Glutamatergic neuron (in vitro differentiated cells): Measurements from ENCODE around the gene FCN2. TPM values are rescaled to one million over a fixed set of nuclear protein-coding genes. Genes with fewer than 3 reads are reported as not detected.

ENCODE experiments used
- DNase-seq: peaks from one replicate; pipeline ENCODE4 v3.0.0; 2022
- H3K27ac Mint-ChIP-seq: one replicate; pipeline ENCODE4 v1.8.0; 2020; ENCODE audit warnings: mild to moderate bottlenecking, mixed read lengths, inconsistent platforms; ENCODE audit not compliant: unreplicated experiment
- H3K27me3 Mint-ChIP-seq: one replicate; pipeline ENCODE4 v1.8.0; 2020; ENCODE audit warnings: mild to moderate bottlenecking, moderate library complexity, mixed read lengths, inconsistent platforms; ENCODE audit not compliant: unreplicated experiment
- H3K36me3 Mint-ChIP-seq: one replicate; pipeline ENCODE4 v1.8.0; 2020; ENCODE audit warnings: mild to moderate bottlenecking, mixed read lengths, inconsistent platforms; ENCODE audit not compliant: unreplicated experiment
- H3K4me1 Mint-ChIP-seq: one replicate; pipeline ENCODE4 v1.8.0; 2020; ENCODE audit warnings: mild to moderate bottlenecking, low read depth, mixed read lengths, inconsistent platforms; ENCODE audit not compliant: unreplicated experiment
- H3K4me3 Mint-ChIP-seq: one replicate; pipeline ENCODE4 v1.8.0; 2020; ENCODE audit warnings: mild to moderate bottlenecking, mixed read lengths, inconsistent platforms; ENCODE audit not compliant: unreplicated experiment
- H3K9me3 Mint-ChIP-seq: one replicate; pipeline ENCODE4 v1.8.0; 2020; ENCODE audit warnings: mild to moderate bottlenecking, moderate library complexity, mixed read lengths, inconsistent platforms; ENCODE audit not compliant: unreplicated experiment
- total RNA-seq: library from RNA; stranded (reverse); fragmentation: NEBNext Ultra II Directional; extraction: Animal tissue kit (Norgen Biotek cat#: 25700); gene quantifications from one replicate; pipeline ENCODE4 v1.2.1, GENCODE V29; 2021; ENCODE audit not compliant: unreplicated experiment
- TF ChIP-seq, protein P1 (sequence below): fragments of 200-600 bp; sonication (generic); IDR thresholded peaks from one replicate; pipeline ENCODE4 v1.5.0; 2021; ENCODE audit not compliant: partially characterized antibody, unreplicated experiment

FCN2 gene
- total RNA-seq, 1 donor from 2014 or later, result not detected

GRCh38 chr9:134895567-134895907 is 14.9 kb downstream of the FCN2 start:
- no peaks in the 10 kb centered on the region for H3K4me1 Mint-ChIP-seq
- no peak for DNase-seq
- no peak overlapping the region for H3K4me3 Mint-ChIP-seq
- TF ChIP-seq, protein P1, sequence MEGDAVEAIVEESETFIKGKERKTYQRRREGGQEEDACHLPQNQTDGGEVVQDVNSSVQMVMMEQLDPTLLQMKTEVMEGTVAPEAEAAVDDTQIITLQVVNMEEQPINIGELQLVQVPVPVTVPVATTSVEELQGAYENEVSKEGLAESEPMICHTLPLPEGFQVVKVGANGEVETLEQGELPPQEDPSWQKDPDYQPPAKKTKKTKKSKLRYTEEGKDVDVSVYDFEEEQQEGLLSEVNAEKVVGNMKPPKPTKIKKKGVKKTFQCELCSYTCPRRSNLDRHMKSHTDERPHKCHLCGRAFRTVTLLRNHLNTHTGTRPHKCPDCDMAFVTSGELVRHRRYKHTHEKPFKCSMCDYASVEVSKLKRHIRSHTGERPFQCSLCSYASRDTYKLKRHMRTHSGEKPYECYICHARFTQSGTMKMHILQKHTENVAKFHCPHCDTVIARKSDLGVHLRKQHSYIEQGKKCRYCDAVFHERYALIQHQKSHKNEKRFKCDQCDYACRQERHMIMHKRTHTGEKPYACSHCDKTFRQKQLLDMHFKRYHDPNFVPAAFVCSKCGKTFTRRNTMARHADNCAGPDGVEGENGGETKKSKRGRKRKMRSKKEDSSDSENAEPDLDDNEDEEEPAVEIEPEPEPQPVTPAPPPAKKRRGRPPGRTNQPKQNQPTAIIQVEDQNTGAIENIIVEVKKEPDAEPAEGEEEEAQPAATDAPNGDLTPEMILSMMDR, result no peak
- H3K27me3 Mint-ChIP-seq, result no peaks in the 10 kb centered on the region
- H3K36me3 Mint-ChIP-seq, result peaks cover 21% of the 10 kb centered on the region
- H3K9me3 Mint-ChIP-seq, result peaks cover 3% of the 10 kb centered on the region
- H3K27ac Mint-ChIP-seq, result no peak overlapping the region

GRCh38 chr9:134895908-134896833 is 15.6 kb downstream of the FCN2 start:
- H3K9me3 Mint-ChIP-seq, result peaks cover 3% of the 10 kb centered on the region
- no peaks in the 10 kb centered on the region for H3K4me1 Mint-ChIP-seq
- H3K36me3 Mint-ChIP-seq, result peaks cover 21% of the 10 kb centered on the region
- DNase-seq, result no peak
- TF ChIP-seq, protein P1, result no peak
- H3K27me3 Mint-ChIP-seq, result no peaks in the 10 kb centered on the region
- no peak overlapping the region for H3K27ac Mint-ChIP-seq
- no peak overlapping the region for H3K4me3 Mint-ChIP-seq

DNA sequence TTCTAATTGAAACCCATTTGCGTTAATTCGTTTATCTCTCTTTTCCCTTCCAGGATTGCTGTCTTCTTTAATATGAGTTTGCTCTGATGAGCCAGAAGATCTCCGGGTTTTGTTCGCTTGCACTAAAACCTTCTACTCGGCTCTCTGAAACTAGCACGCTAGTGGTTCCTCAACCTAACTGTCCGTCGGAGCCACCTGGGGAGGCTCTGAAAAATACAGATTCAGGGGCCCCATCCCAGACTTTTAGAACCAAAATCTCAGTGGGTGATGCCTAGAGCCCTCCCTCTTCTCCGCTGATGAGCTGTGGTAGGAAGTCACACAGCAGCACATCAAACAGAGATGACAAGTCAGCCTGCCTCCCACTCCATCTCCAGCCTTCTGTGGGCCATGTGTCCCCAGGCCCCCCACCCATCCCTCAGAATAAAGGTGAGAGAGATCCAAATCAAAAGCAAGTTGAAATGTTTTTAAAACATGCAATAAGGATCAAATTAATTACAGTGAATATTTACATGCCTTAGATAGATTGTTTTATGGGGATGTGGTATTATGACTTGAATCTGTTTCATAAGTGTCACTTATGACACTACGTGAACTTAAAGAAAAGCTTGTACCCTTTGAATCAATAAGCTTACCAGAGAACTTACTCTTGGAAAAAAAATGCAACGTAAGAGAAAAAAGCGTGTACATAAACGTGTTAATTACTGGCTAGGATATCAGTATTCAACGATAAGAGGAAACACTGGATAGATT is 16.4 kb downstream of the FCN2 start:
- no peak overlapping the region for H3K27ac Mint-ChIP-seq
- TF ChIP-seq, protein P1, result no peak
- H3K4me1 Mint-ChIP-seq, result no peaks in the 10 kb centered on the region
- DNase-seq, result no peak
- peaks cover 21% of the 10 kb centered on the region for H3K36me3 Mint-ChIP-seq
- H3K27me3 Mint-ChIP-seq, result no peaks in the 10 kb centered on the region
- no peak overlapping the region for H3K4me3 Mint-ChIP-seq
- peaks cover 3% of the 10 kb centered on the region for H3K9me3 Mint-ChIP-seq

DNA sequence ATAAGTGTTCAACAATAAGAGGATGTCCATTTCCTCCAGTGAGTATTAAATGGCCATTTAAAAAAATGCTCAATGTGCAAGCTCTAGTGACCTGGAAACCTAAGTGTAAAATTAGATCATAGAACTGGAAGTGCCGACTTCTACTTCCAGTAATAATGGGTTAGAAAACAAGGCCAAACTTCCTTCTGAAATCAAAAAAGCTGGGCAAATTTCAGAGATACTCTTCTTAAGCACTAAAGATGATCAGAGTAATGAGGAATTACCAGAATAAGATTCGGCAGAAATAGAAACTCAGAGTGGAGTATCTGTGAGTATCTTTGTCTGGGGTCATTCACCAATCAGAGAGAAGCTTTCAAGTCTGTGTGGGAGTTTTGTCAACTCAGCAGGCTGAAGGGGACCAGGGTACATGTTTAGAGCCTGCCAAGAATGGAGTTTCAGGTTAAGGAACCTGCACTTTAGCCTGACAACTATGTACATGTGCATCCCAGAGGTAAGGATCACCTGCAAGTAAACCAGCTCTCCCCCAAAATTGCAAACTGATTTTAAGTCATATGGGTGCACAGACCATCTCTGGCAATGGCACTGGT is 17.1 kb downstream of the FCN2 start:
- no peak for DNase-seq
- Mint-ChIP-seq H3K36me3 (peaks cover 21% of the 10 kb centered on the region), H3K4me1 (no peaks in the 10 kb centered on the region), H3K27me3 (no peaks in the 10 kb centered on the region), H3K9me3 (peaks cover 3% of the 10 kb centered on the region), H3K4me3 (no peak overlapping the region), H3K27ac (no peak overlapping the region)
- TF ChIP-seq, protein P1, result no peak

DNA sequence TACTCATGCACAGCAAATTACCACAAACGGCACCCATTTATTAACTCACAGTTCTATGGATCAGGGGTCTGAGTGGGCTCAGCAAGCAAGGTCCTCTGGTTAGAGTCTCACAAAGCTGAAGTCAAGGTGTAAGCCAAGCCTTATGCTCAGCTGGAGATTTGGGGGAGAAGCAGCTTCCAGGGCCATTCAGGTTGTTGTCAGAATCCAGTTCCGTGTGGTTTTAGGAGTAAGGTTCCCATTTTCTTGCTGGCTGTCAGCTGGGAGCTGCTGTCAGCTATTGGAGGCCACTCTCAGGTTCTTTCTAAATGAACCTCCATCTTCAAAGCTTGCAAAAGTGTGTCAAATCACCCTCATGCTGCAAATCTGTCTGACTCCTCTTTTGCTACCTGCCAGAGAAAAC is 17.7 kb downstream of the FCN2 start:
- H3K27ac Mint-ChIP-seq, result no peak overlapping the region
- H3K27me3 Mint-ChIP-seq, result no peaks in the 10 kb centered on the region
- peaks cover 2% of the 10 kb centered on the region for H3K9me3 Mint-ChIP-seq
- H3K4me3 Mint-ChIP-seq, result no peak overlapping the region
- peaks cover 21% of the 10 kb centered on the region for H3K36me3 Mint-ChIP-seq
- TF ChIP-seq, protein P1, result no peak
- H3K4me1 Mint-ChIP-seq, result no peaks in the 10 kb centered on the region
- no peak for DNase-seq
